Measurements from ENCODE around the gene STAT3. TPM values are rescaled to one million over a fixed set of nuclear protein-coding genes. Genes with fewer than 3 reads are reported as not detected.

Gene STAT3
- total and polyA plus RNA-seq, 7 donors = 43.8 to 230 (median 129) TPM

GRCh38 chr17:42428141-42428944 is 40.1 kb upstream of the STAT3 start:
- Histone ChIP-seq H3K27ac (peak overlapping the region; percentile 45 to 76 (median 60)), H3K27me3 (no peaks in the 10 kb centered on the region), H3K9me3 (no peaks in the 10 kb centered on the region), H3K4me3 (no peak overlapping the region), H3K36me3 (no peaks in the 10 kb centered on the region), H3K4me1 (peaks cover 0 to 23% (median 18%) of the 10 kb centered on the region in 4 donors)
- peak; percentile 32 for DNase-seq
- intact Hi-C loops (cut with DNase I) = no loop called here
- 22 to 53% methylated on average over 4 of the region's 4 CpGs for WGBS, 2 donors
- TF ChIP-seq CTCF (IDR thresholded peaks at IDR 0.05) (peak; percentile 38 to 69 (median 62)), POLR2AphosphoS5 (IDR thresholded peaks at IDR 0.05) (no peak)

GRCh38 chr17:42424991-42425610 is 36.9 kb upstream of the STAT3 start:
- intact Hi-C loops (cut with DNase I) = no loop called here
- Histone ChIP-seq H3K36me3 (no peaks in the 10 kb centered on the region), H3K4me1 (peaks cover 0 to 37% (median 30%) of the 10 kb centered on the region in 4 donors), H3K4me3 (no peak overlapping the region), H3K9me3 (no peaks in the 10 kb centered on the region), H3K27ac (peak overlapping the region; percentile 54 to 100 (median 98)), H3K27me3 (no peaks in the 10 kb centered on the region)
- TF ChIP-seq POLR2AphosphoS5 (IDR thresholded peaks at IDR 0.05) (no peak), POLR2A (IDR thresholded peaks at IDR 0.05) (no peak), CTCF (IDR thresholded peaks at IDR 0.05) (no peak), EP300 (IDR thresholded peaks at IDR 0.05) (no peak)
- 86 to 87% methylated on average over 4 of the region's 4 CpGs for WGBS, 2 donors
- peak; percentile 44 for DNase-seq

GRCh38 chr17:42423766-42424165 is 35.5 kb upstream of the STAT3 start:
- WGBS, 2 donors = 66 to 70% methylated on average over 11 of the region's 11 CpGs
- no peaks in the 10 kb centered on the region for H3K27me3 ChIP-seq
- peak; percentile 64 for DNase-seq
- no peaks in the 10 kb centered on the region for H3K36me3 ChIP-seq
- H3K27ac ChIP-seq = peak overlapping the region; percentile 98 to 100 (median 98)
- TF ChIP-seq EP300 (IDR thresholded peaks at IDR 0.05) (no peak), POLR2A (IDR thresholded peaks at IDR 0.05) (no peak)
- intact Hi-C loops (cut with DNase I) = loop anchor here (2.0 kb wide), 1 partner anchor 33 kb away; no protein-coding TSS in a partner anchor
- peak overlapping the region in 3 of 4 donors; percentile 72 to 98 (median 94) for H3K4me3 ChIP-seq
- H3K9me3 ChIP-seq = no peaks in the 10 kb centered on the region
- peaks cover 0 to 47% (median 42%) of the 10 kb centered on the region in 4 donors for H3K4me1 ChIP-seq

- no peaks in the 10 kb centered on the region for H3K9me3 ChIP-seq
- no peaks in the 10 kb centered on the region for H3K36me3 ChIP-seq
- intact Hi-C loops (cut with DNase I) = loop anchor here (2.0 kb wide), 1 partner anchor 34 kb away; no protein-coding TSS in a partner anchor
- WGBS, 2 donors = 1 to 3% methylated on average over 58 of the region's 58 CpGs
- H3K4me1 ChIP-seq = peaks cover 0 to 47% (median 42%) of the 10 kb centered on the region in 4 donors
- H3K4me3 ChIP-seq = peak within 1 kb of the TSS; percentile 72 to 98 (median 93)
- H3K27ac ChIP-seq = peak within 1 kb of the TSS; percentile 98 to 100 (median 98)
- TF ChIP-seq POLR2A (IDR thresholded peaks at IDR 0.05) = peak; percentile 95 to 98
- no peak for TF ChIP-seq CTCF (IDR thresholded peaks at IDR 0.05)
- peak; percentile 99 to 100 (median 100) for TF ChIP-seq POLR2AphosphoS5 (IDR thresholded peaks at IDR 0.05)
- TF ChIP-seq EP300 (IDR thresholded peaks at IDR 0.05) = peak in 1 of 4 donors; percentile 3
- H3K27me3 ChIP-seq = no peaks in the 10 kb centered on the region
- DNase-seq = peak; percentile 100
Measured at GRCh38 chr17:42422958-42423712, 34.9 kb upstream of the STAT3 start, which contains the start of gene CAVIN1. Gene CAVIN1 (minus strand): TSS chr17:42423256. CDS start chr17:42423097, 159 bp downstream.

Data from sigmoid colon (tissue), 7 donors.